Measurements from ENCODE around the gene SEC24B. TPM values are rescaled to one million over a fixed set of nuclear protein-coding genes. Genes with fewer than 3 reads are reported as not detected.

The SEC24B gene
- total RNA-seq, 1 experiment from 2014 or later, result 27.1 TPM

GRCh38 chr4:109532182-109532581, 98.6 kb downstream of the SEC24B start:
- Mint-ChIP-seq H3K27me3 (ENCODE audit: low read depth) (no peaks in the 10 kb centered on the region), H3K9me3 (no peaks in the 10 kb centered on the region; a peak in 1 of 5 replicates), H3K4me3 (no peak overlapping the region), H3K4me1 (no peaks in the 10 kb centered on the region), H3K27ac (no peak overlapping the region), H3K36me3 (ENCODE audit: insufficient read depth in 1 of 3, low read depth in 3 of 3) (peaks cover 40 to 81% (median 66%) of the 10 kb centered on the region in 3 experiments)
- H3K23me2 ChIP-seq (ENCODE audit: insufficient read length, low read depth, low read length, poor library complexity, severe bottlenecking), result no peaks in the 10 kb centered on the region
- no peak overlapping the region for H2BK5ac ChIP-seq (ENCODE audit: insufficient read length, low read length)
- H3T11ph ChIP-seq (ENCODE audit: low read length), result no peak overlapping the region
- no peak overlapping the region for H2BK12ac ChIP-seq (ENCODE audit: insufficient read length, low read depth, low read length)
- no peak overlapping the region for H3K27ac ChIP-seq (ENCODE audit: insufficient read length, low read depth, low read length)
- H3K18ac ChIP-seq (ENCODE audit: insufficient read length, low read depth, low read length), result no peak overlapping the region
- H2BK20ac ChIP-seq (ENCODE audit: low read depth, low read length, poor library complexity, severe bottlenecking), result no peak overlapping the region
- no peaks in the 10 kb centered on the region for H3K79me1 ChIP-seq (ENCODE audit: insufficient read depth, low read depth, low read length, poor library complexity, severe bottlenecking)
- no peak overlapping the region for H3K4ac ChIP-seq (ENCODE audit: low read depth, low read length)
- H3K14ac ChIP-seq (ENCODE audit: insufficient read depth, low read length), result no peak overlapping the region
- H4K20me1 ChIP-seq (ENCODE audit: control insufficient read depth, insufficient read depth, insufficient read length), result no peaks in the 10 kb centered on the region
- no peaks in the 10 kb centered on the region for H3K9me3 ChIP-seq (ENCODE audit: control insufficient read depth, low read depth, low read length)
- H3K9ac ChIP-seq (ENCODE audit: extremely low read depth, insufficient read length, low read length), result no peak overlapping the region
- H4K5ac ChIP-seq (ENCODE audit: insufficient read length, low read depth, low read length), result no peak overlapping the region
- no peak overlapping the region for H3K56ac ChIP-seq (ENCODE audit: insufficient read length, low read depth, low read length)
- H4K91ac ChIP-seq (ENCODE audit: insufficient read length, low read depth, low read length), result no peak overlapping the region
- no peak overlapping the region for H2BK120ac ChIP-seq (ENCODE audit: low read depth, low read length, poor library complexity, severe bottlenecking)
- H3K23ac ChIP-seq (ENCODE audit: insufficient read length, low read depth, low read length), result no peak overlapping the region
- H3K4me2 ChIP-seq (ENCODE audit: insufficient read depth, insufficient read length, low read length), result no peak overlapping the region
- H3K79me2 ChIP-seq (ENCODE audit: insufficient read depth, low read length), result no peaks in the 10 kb centered on the region
- no peak overlapping the region for H4K8ac ChIP-seq (replicated peaks; ENCODE audit: insufficient read length, low read depth, low read length)
- no peak for TF ChIP-seq CTCF (conservative IDR thresholded peaks at IDR 0.05)
- H3K4me1 ChIP-seq (ENCODE audit: insufficient read depth, low read length), result no peaks in the 10 kb centered on the region
- H3K27me3 ChIP-seq (ENCODE audit: insufficient read depth, low read length), result no peaks in the 10 kb centered on the region
- no peak for DNase-seq
- no peak overlapping the region for H2BK15ac ChIP-seq (ENCODE audit: low read depth, low read length)
- no peak overlapping the region for H2AFZ ChIP-seq (ENCODE audit: low read length)
- H2AK5ac ChIP-seq (ENCODE audit: insufficient read length, low read length), result no peak overlapping the region

Measured in H9 (cell line).